ENCODE measurements around the gene CLPTM1. TPM values are rescaled to one million over a fixed set of nuclear protein-coding genes. Genes with fewer than 3 reads are reported as not detected.

The CLPTM1 gene
- total and polyA plus RNA-seq, 10 donors, result 44.9 to 97.6 (median 78.7) TPM

DNA sequence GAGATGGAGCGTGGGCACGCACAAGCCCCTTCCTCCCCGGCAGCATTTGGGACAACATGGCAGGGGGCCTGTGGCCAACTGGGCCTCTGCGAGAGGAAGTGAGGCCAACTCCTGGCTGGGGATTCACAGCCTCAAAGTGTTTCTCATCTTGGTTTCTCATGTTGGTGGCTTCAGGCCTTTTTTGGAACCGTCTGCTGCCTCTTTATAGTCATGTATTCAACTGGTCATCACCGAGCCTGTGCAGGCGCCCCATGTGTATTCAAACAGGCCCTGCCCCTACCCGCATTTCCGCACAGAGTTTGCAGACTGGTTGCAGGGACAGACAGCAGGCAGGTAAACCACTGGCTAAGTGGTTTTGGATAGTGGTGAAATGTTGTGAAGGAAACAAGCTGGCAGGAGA lies 28.8 kb downstream of the CLPTM1 start:
- 82 to 91% (median 85%) methylated on average over 8 to 9 of the region's 9 CpGs for WGBS, 5 donors
- H3K36me3 ChIP-seq, result peaks cover 0 to 100% (median 89%) of the 10 kb centered on the region in 6 donors

GRCh38 chr19:44985445-44985844 lies 30.3 kb downstream of the CLPTM1 start:
- no peaks in the 10 kb centered on the region for H3K9me3 ChIP-seq
- WGBS, 5 donors, result 78 to 89% (median 82%) methylated on average over 4 of the region's 4 CpGs
- H3K36me3 ChIP-seq, result peaks cover 0 to 100% (median 86%) of the 10 kb centered on the region in 6 donors
- no peaks in the 10 kb centered on the region for H3K27me3 ChIP-seq (replicated peaks in 1 of 7)
- TF ChIP-seq CTCF (IDR thresholded peaks at IDR 0.05 in 8 of 11, conservative IDR thresholded peaks at IDR 0.05 in 3 of 11) (no peak), POLR2AphosphoS5 (IDR thresholded peaks at IDR 0.05) (peak in 1 of 3 donors; percentile 25)
- peaks cover 0 to 28% (median 10%) of the 10 kb centered on the region in 6 donors for H3K4me1 ChIP-seq
- peak; percentile 71 for DNase-seq
- intact Hi-C loops (cut with DNase I; ENCODE audit: low total_unique reads), result no loop called here
- no peak overlapping the region for H3K4me3 ChIP-seq
- H3K27ac ChIP-seq, result peak overlapping the region in 3 of 8 donors; percentile 13 to 27 (median 16)

More for the DNA sequence above, 28.8 kb downstream of the CLPTM1 start:
- no peak for DNase-seq
- Histone ChIP-seq H3K4me1 (peaks cover 0 to 19% (median 4%) of the 10 kb centered on the region in 6 donors), H3K9me3 (no peaks in the 10 kb centered on the region), H3K27ac (peak overlapping the region in 2 of 8 donors; percentile 13 to 27), H3K4me3 (no peak overlapping the region), H3K27me3 (replicated peaks in 1 of 7) (no peaks in the 10 kb centered on the region)
- TF ChIP-seq POLR2AphosphoS5 (IDR thresholded peaks at IDR 0.05) (no peak), CTCF (IDR thresholded peaks at IDR 0.05 in 8 of 11, conservative IDR thresholded peaks at IDR 0.05 in 3 of 11) (no peak), POLR2A (IDR thresholded peaks at IDR 0.05) (no peak)
- intact Hi-C loops (cut with DNase I; ENCODE audit: low total_unique reads), result no loop called here

DNA sequence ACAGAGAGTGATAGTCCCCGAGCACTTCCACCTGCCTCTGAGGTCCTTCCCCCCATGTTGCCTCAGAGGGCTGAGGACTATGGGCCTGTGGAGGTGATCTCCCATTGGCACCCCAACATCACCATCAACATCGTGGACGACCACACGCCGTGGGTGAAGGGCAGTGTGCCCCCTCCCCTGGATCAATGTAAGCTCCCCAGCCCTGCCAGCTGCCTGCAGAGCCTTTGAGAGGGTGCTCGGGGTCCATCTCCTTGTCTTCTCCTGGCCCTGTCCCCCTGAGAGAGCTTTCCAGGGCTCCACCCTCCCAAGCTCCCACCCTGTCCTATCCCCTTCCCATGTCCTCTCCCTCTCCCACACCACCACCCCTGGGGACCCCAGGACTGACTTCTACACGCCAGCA lies 31.2 kb downstream of the CLPTM1 start:
- Histone ChIP-seq H3K27ac (no peak overlapping the region), H3K27me3 (replicated peaks in 1 of 7) (no peaks in the 10 kb centered on the region), H3K9me3 (no peaks in the 10 kb centered on the region), H3K36me3 (peaks cover 0 to 100% (median 89%) of the 10 kb centered on the region in 6 donors), H3K4me1 (peaks cover 0 to 28% (median 10%) of the 10 kb centered on the region in 6 donors), H3K4me3 (no peak overlapping the region)
- intact Hi-C loops (cut with DNase I; ENCODE audit: low total_unique reads), result no loop called here
- 86 to 94% (median 90%) methylated on average over 7 of the region's 7 CpGs for WGBS, 5 donors
- no peak for TF ChIP-seq CTCF (IDR thresholded peaks at IDR 0.05 in 8 of 11, conservative IDR thresholded peaks at IDR 0.05 in 3 of 11)
- TF ChIP-seq POLR2A (IDR thresholded peaks at IDR 0.05), result no peak
- no peak for TF ChIP-seq POLR2AphosphoS5 (IDR thresholded peaks at IDR 0.05)
- DNase-seq, result no peak

GRCh38 chr19:44987148-44987675 lies 32.0 kb downstream of the CLPTM1 start:
- intact Hi-C loops (cut with DNase I; ENCODE audit: low total_unique reads), result no loop called here
- H3K36me3 ChIP-seq, result peaks cover under 1 to 100% (median 90%) of the 10 kb centered on the region in 6 donors

More at GRCh38 chr19:44987148-44987675, 32.0 kb downstream of the CLPTM1 start:
- no peak for DNase-seq
- 72 to 94% (median 81%) methylated on average over 10 to 20 of the region's 20 CpGs for whole genome bisulfite sequencing, 5 donors
- peak overlapping the region in 3 of 8 donors; percentile 32 to 53 (median 33) for H3K27ac ChIP-seq
- no peaks in the 10 kb centered on the region for H3K27me3 ChIP-seq (replicated peaks in 1 of 7)
- H3K9me3 ChIP-seq, result no peaks in the 10 kb centered on the region
- peaks cover 0 to 28% (median 10%) of the 10 kb centered on the region in 6 donors for H3K4me1 ChIP-seq
- TF ChIP-seq POLR2A (IDR thresholded peaks at IDR 0.05) (no peak), CTCF (IDR thresholded peaks at IDR 0.05 in 8 of 11, conservative IDR thresholded peaks at IDR 0.05 in 3 of 11) (no peak), POLR2AphosphoS5 (IDR thresholded peaks at IDR 0.05) (peak in 1 of 3 donors; percentile 47)
- no peak overlapping the region for H3K4me3 ChIP-seq

Data from spleen (tissue), 11 donors.